Panc1 (cell line): ENCODE measurements around the gene DLGAP1.

Experiments
- CTCF ChIP-seq: fragments of 450-650 bp; IDR thresholded peaks from 2 replicates; pipeline ENCODE4 v1.5.1; 2017; ENCODE audit warnings: mild to moderate bottlenecking
- POLR2AphosphoS5 ChIP-seq: IDR thresholded peaks from 2 replicates; pipeline ENCODE4 v1.6.1; 2012; ENCODE audit warnings: mild to moderate bottlenecking, low read depth, low read length, moderate library complexity
- REST ChIP-seq, 2 experiments: IDR thresholded peaks; 2 replicates each; pipeline ENCODE4 v1.6.1; 2011 to 2012; ENCODE audit warnings: low read depth in 2 of 2, control low read depth in 1 of 2, low read length in 1 of 2, mild to moderate bottlenecking in 1 of 2, moderate library complexity in 1 of 2; ENCODE audit not compliant: insufficient read depth in 1 of 2

- TF ChIP-seq CTCF (no peak; the same call in 1 of the 2 replicates), REST (IDR thresholded peaks at IDR 0.05; ENCODE audit: insufficient read depth in 1 of 2, low read depth in 2 of 2, low read length in 1 of 2) (no peak), POLR2AphosphoS5 (no peak; the same call in 1 of the 2 replicates)
These were observed 999.9 kb downstream of the DLGAP1 start for GRCh38 chr18:3455090-3455635.
